GM12892 (cell line): ENCODE results near the gene GALK1. TPM values are rescaled to one million over a fixed set of nuclear protein-coding genes. Genes with fewer than 3 reads are reported as not detected.
"Not testable (repeated sequence)": the region's sequence is repeated elsewhere in the genome, so short reads cannot be mapped to it uniquely, and the experiment has no call there.

Experiments
- DNase-seq: peaks from one replicate; pipeline ENCODE4 v3.0.0; 2011; ENCODE audit not compliant: insufficient read length
- FAIRE-seq: peaks from 2 replicates; lab custom pipeline; 2011; peaks lifted over from hg19 to GRCh38; lab: Jason Lieb, UNC
- POLR2A ChIP-seq: IDR thresholded peaks from 2 replicates; pipeline ENCODE4 v1.6.1; 2011; ENCODE audit warnings: low read depth, low read length, control low read depth
- POLR2AphosphoS5 ChIP-seq: IDR thresholded peaks from 2 replicates; pipeline ENCODE4 v1.6.1; 2011; ENCODE audit warnings: low read depth, low read length, control low read depth
- TAF1 ChIP-seq: IDR thresholded peaks from 2 replicates; pipeline ENCODE4 v1.6.1; 2011; ENCODE audit warnings: low read depth, mild to moderate bottlenecking, control low read depth, low read length, borderline replicate concordance
- polyA plus RNA-seq: library from polyadenylated mRNA; unstranded; fragments of >200 nt; gene quantifications from one replicate; pipeline ENCODE4 v1.2.1, GENCODE V29; 2012; ENCODE audit warnings: missing spikeins, inconsistent platforms; ENCODE audit not compliant: missing spikeins

Gene GALK1
- 9.4 TPM for polyA plus RNA-seq

GRCh38 chr17:75764711-75765421, at the start of gene GALK1:
Gene GALK1 (minus strand): TSS chr17:75765192. CDS start chr17:75765136, 56 bp downstream.
- peak; percentile 91 for DNase-seq
- FAIRE-seq, result peak; percentile 60
- TF ChIP-seq TAF1 (0 out of 2 replicates have a peak, but pooled peaks have one; percentile 17), POLR2A (no peak; the same call in 1 of the 2 replicates), POLR2AphosphoS5 (no peak)

- FAIRE-seq (no peak), DNase-seq (no peak)
- TF ChIP-seq TAF1, result no peak
Measured at GRCh38 chr17:75814021-75814395, 49.0 kb upstream of the GALK1 start.

GRCh38 chr17:75813081-75814020, 48.4 kb upstream of the GALK1 start:
- DNase-seq, result no peak
- TF ChIP-seq TAF1, result no peak
- no peak for FAIRE-seq

GRCh38 chr17:75812096-75813013, 47.4 kb upstream of the GALK1 start:
- FAIRE-seq (no peak), DNase-seq (no peak)
- TF ChIP-seq POLR2A (no peak), POLR2AphosphoS5 (no peak), TAF1 (no peak)

GRCh38 chr17:75811174-75811573, 46.2 kb upstream of the GALK1 start:
- no peak for FAIRE-seq
- no peak for DNase-seq
- TF ChIP-seq TAF1, result no peak
- TF ChIP-seq POLR2A, result no peak
- TF ChIP-seq POLR2AphosphoS5, result no peak

GRCh38 chr17:75810756-75811155, 45.8 kb upstream of the GALK1 start:
- FAIRE-seq, DNase-seq: not testable (repeated sequence)

- FAIRE-seq (no peak), DNase-seq (no peak)
Measured at GRCh38 chr17:75810216-75810615, 45.2 kb upstream of the GALK1 start.

GRCh38 chr17:75809631-75810111, 44.7 kb upstream of the GALK1 start:
- TF ChIP-seq POLR2A (no peak), POLR2AphosphoS5 (no peak), TAF1 (no peak)
- FAIRE-seq (no peak), DNase-seq (no peak)

More at GRCh38 chr17:75810216-75810615, 45.2 kb upstream of the GALK1 start:
- no peak for TF ChIP-seq POLR2A
- TF ChIP-seq TAF1, result no peak
- no peak for TF ChIP-seq POLR2AphosphoS5

- no peak for TF ChIP-seq TAF1
- no peak for TF ChIP-seq POLR2AphosphoS5
- no peak for TF ChIP-seq POLR2A
- FAIRE-seq, result peak; percentile 58
- DNase-seq, result no peak
Measured at GRCh38 chr17:75808905-75809621, 44.1 kb upstream of the GALK1 start.

- DNase-seq (no peak), FAIRE-seq (no peak)
- TF ChIP-seq POLR2AphosphoS5, result no peak
- no peak for TF ChIP-seq POLR2A
- no peak for TF ChIP-seq TAF1
Measured at GRCh38 chr17:75808549-75808904, 43.5 kb upstream of the GALK1 start.
